Glomerular visceral epithelial cell (primary cell): ENCODE data around the gene ATP13A4.
A peak's percentile ranks its signal among the peaks of the same experiment; 100 is the strongest.

Source experiments
- DNase-seq: peaks from one replicate; pipeline ENCODE4 v3.0.0-alpha.2; 2016; ENCODE audit errors: extremely low spot score

Gene ATP13A4

DNA sequence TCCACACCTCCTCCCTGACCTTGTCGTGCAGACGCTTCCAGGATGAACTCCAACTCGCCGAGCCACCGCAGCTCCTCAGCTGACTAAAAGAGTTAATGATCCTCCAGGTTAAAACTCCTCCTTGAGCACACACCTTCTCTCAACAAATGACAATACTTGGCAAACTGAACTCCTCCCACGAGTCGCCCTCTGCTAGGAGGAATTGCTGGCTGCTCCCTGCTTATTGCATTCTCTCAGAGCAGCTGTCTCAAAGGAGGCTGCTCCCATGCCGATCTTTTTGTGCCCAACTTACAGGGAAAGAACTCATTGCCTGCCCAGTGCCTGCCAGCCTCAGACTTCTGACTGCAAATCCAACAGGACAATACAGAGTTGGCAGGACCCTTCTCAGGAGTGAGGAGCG lies at the start of gene ATP13A4:
TSS of gene ATP13A4 (minus strand) at position 85 of the 400 bp plus-strand sequence. CDS start 96 bp downstream, outside the sequence.
- no peak for DNase-seq

- DNase-seq = no peak
These were observed 44.7 kb upstream of the ATP13A4 start for GRCh38 chr3:193599393-193599792.

DNA sequence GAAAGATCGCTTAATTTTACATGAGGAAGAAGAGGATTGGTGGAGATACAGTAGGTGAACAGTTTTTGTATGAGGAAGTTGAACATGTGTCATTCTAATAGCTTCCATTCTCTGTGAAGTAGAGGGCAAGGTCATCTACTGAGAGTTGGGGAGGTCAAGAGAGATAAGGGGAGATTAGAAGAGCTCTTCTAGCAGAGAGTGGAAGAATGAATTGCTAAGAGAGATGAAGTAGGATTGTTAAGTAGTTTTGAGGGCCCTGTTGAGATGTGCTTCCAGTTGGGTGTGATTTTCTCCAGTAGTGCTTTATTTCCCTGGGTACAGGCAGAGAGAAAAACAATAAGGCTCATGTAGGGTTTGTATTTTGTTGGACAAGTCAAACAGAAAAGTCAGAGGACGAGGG lies 43.5 kb upstream of the ATP13A4 start:
- DNase-seq = no peak

DNA sequence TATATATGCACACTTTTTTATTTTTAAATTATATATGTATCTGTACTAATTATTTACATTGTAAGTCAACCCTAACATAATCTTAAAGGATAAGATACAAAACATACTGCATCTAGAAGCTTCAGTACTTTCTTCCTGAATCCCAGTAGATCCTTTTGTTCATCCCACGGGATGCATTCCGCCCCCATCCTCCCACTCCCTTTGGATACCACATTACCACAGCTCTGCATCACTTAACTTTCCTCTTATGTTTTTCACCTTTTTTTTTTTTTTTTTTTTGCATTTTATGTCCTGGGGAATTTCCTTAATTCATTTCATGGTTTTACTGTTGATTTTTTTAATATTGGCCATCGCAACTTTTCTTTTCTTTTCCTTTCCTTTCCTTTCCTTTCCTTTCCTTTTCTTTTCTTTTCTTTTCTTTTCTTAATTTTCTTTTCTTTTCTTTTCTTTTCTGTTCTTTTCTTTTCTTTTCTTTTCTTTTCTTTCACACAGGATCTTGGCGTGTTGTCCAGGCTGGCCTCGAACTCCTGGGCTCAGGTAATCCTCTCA lies 41.3 kb upstream of the ATP13A4 start:
- no peak for DNase-seq

DNA sequence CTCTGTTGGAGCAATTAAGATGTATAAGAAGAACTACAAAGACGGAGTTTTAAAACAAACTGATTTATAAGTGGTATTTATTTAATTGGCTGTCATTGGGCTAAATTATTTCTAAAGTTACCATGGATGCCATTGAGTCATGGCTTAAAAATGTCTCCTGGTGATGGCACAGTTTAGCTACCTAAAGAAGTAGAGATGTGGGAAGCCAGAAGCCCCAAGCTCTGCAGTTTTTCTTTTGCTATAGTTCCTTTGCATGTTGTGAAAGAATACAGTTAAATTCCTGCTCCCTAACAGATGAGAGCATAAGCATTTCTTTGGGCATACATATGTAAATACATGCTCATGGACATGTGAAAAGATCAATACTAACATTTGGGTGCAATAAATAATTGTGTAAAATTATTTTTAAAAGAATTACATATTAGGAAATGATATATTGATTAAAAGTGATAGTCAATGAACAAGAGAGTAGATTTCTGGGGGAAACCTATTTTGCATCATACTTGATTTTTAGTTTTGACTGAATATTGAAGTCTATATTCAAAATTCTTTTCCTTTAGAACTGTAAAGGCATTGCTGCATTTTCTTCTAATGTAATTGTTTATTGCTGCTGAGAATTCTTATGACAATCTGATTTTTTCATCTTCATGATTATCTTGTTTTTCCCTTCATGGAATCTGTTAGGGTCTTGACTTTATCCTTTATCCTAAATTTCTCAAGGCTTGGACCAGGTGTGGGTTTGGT lies 40.4 kb upstream of the ATP13A4 start:
- peak; percentile 30 for DNase-seq

- peak; percentile 21 for DNase-seq
These were observed 39.0 kb upstream of the ATP13A4 start for GRCh38 chr3:193593668-193594030.

GRCh38 chr3:193592841-193593667 lies 38.4 kb upstream of the ATP13A4 start, which contains the start of gene OPA1:
Gene OPA1 (plus strand): TSS chr3:193593208. CDS start chr3:193593378, 170 bp downstream.
- peak; percentile 99 for DNase-seq

- peak; percentile 65 for DNase-seq
These were observed 35.6 kb upstream of the ATP13A4 start for GRCh38 chr3:193590088-193590856.

DNA sequence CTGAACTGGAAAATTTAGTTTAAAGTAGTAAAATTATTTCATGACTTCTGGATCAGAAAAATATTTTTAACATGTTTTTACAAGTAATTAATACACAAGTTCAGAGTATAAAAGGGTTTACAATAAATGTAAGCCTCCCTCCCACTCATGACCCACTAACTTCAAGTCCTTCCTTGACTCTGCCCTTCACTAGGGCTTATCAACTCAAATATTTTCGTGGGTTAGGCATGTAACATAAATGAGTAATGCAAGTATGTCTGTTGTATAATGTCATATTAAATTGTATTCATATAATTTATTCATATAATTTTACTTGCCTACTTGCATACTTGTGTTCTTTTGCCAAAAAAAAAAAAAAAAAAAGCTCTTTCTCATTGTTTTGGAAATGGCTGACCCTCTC lies 34.9 kb upstream of the ATP13A4 start:
- DNase-seq = no peak

DNA sequence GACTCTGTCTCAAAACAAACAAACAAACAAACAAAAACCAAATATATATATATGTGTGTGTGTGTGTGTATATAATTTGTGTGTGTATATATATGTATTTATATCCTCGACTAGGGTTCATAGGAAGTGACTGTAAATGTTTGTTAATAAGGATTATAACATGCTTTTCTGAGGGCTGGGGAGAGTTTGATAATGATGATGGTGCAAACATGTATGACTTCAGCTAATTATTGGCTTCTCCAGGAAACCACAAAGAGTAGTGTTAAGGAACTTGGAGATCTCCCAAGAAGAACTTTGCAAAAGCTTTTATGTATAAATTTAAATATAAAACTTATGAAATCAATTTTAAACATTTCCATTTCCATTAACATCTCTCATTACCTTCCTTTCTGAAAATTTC lies 34.4 kb upstream of the ATP13A4 start:
- DNase-seq = no peak

GRCh38 chr3:193586526-193586925 lies 31.8 kb upstream of the ATP13A4 start:
- DNase-seq = no peak

- DNase-seq = no peak
These were observed 30.8 kb upstream of the ATP13A4 start for GRCh38 chr3:193585530-193585929.

DNA sequence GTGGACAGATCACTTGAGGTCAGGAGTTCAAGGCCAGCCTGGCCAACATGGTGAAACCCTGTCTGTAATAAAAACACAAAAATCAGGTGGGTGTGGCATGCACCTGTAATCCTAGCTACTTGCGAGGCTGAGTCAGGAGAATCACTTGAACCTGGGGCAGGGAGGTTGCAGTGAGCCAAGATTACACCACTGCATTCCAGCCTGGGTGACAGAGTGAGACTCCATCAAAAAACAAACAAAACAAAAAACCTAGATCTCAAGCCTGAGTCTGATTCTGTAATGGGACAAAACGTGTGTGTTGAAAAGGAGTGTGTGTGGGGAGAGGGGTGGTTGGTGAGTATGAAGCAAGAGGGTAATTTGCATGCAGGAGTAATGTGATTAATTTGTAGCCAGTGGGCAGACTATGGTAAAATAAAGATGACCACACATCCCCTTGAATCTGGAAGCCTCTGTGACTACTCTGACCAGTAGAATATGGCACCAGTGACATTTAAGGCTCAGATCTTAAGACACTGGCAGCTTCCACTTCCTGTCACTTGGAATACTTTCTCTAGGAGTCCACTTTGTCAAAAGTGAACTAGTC lies 19.9 kb upstream of the ATP13A4 start:
- no peak for DNase-seq

DNA sequence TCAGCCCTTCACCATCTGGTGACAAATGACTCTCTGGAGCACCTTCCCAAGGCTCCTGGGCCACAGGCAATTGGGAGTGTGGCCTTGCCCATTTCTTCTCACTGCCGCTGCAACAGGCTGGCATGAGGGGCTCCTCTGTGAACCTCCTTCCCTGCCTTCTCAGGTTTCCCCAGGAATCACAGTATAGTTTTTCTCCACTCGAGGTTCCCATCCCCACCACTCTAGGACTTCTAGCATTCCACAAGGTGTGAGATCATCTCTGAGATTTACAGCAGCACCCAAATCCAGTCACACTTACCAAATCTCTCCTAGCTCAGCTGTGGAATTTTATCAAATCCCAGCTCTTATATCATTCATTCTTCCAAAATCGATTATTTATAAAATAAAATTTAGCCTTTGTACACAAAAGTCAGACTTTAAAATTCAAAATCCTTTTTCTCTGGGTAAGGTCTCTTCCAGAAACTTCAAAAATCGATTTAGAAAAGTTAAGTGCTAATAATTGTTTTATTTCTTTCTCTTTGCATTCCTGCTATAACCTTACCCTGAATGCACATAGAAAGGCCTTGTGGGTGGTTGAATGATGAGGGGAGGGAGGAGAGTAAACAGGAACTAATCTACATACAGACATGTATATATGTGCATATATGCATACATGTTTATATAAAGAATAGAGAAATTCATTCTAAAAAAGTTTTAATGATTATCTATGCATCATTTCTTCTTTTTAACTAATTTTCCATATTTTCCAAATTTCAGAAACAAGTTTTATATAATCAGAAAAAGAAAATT lies 18.9 kb upstream of the ATP13A4 start:
- DNase-seq = no peak

- peak; percentile 49 for DNase-seq
These were observed 17.8 kb upstream of the ATP13A4 start for GRCh38 chr3:193572426-193572908.

GRCh38 chr3:193569119-193569518 lies 14.4 kb upstream of the ATP13A4 start:
- no peak for DNase-seq

GRCh38 chr3:193564012-193564411 lies 9.3 kb upstream of the ATP13A4 start:
- no peak for DNase-seq

GRCh38 chr3:193563426-193563825 lies 8.7 kb upstream of the ATP13A4 start:
- DNase-seq = no peak

GRCh38 chr3:193560870-193561269 lies 6.2 kb upstream of the ATP13A4 start:
- DNase-seq = no peak

GRCh38 chr3:193560091-193560490 lies 5.4 kb upstream of the ATP13A4 start:
- no peak for DNase-seq

GRCh38 chr3:193559100-193559499 lies 4.4 kb upstream of the ATP13A4 start:
- DNase-seq = no peak
